Prostate gland (tissue), 2 donors: Measurements from ENCODE around the gene FAM169A. TPM values are rescaled to one million over a fixed set of nuclear protein-coding genes. Genes with fewer than 3 reads are reported as not detected.

Experiments
- DNase-seq: peaks from one replicate; pipeline ENCODE4 v3.0.0-alpha.2; 2019; ENCODE audit warnings: low spot score
- H3K27ac ChIP-seq, 2 donors: fragments of 200-600 bp; sonication (generic); 2 replicates each; pipeline ENCODE4 v1.5.1; 2017 to 2019
- H3K27me3 ChIP-seq: fragments of 200-600 bp; sonication (generic); replicated peaks from 2 replicates; pipeline ENCODE4 v1.5.1; 2019; ENCODE audit not compliant: insufficient read depth
- H3K36me3 ChIP-seq, 2 donors: fragments of 200-600 bp; sonication (generic); 1 replicate in 1 of 2; 2 replicates in 1 of 2; pipeline versions ENCODE4 v1.5.1 to v1.8.1; 2017 to 2019
- H3K4me1 ChIP-seq: fragments of 200-600 bp; sonication (generic); replicated peaks from 2 replicates; pipeline ENCODE4 v1.5.1; 2019
- H3K4me3 ChIP-seq, 2 donors: fragments of 200-600 bp; sonication (generic); 2 replicates each; pipeline ENCODE4 v1.5.1; 2017 to 2019
- H3K9me3 ChIP-seq: fragments of 200-600 bp; sonication (generic); 2 replicates; pipeline ENCODE4 v1.5.1; 2017
- POLR2A ChIP-seq: fragments of 450-650 bp; IDR thresholded peaks from one replicate; pipeline ENCODE4 v1.6.1; 2016; ENCODE audit warnings: antibody characterized with exemption, mild to moderate bottlenecking
- POLR2AphosphoS5 ChIP-seq: sonication (generic); formaldehyde crosslinking; IDR thresholded peaks from one replicate; pipeline ENCODE4 v1.6.1; 2017; ENCODE audit warnings: antibody characterized with exemption
- WGBS: methylation state at CpG from one replicate; pipeline ENCODE4 v1.1.5; 2018; 5-methylcytosine and 5-hydroxymethylcytosine counted together
- intact Hi-C: fragments of 100-400 bp; cut with DNase I; formaldehyde crosslinking; loops from one replicate; pipeline ENCODE4 v1.14.2; 2022
- total RNA-seq, 2 donors: library from RNA; depleted of rRNA; stranded (reverse); fragments of >200 nt; gene quantifications; one replicate each; pipeline ENCODE4 v1.1.0, GENCODE V29; 2016
- TF ChIP-seq, protein P1 (sequence below), 4 experiments: fragments of 200-600 bp in 2 of 4; fragments of 450-650 bp in 2 of 4; sonication (generic) in 2 of 4; IDR thresholded peaks; 1 replicate in 3 of 4; 2 replicates in 1 of 4; pipeline ENCODE4 v1.5.1; 2016 to 2019; ENCODE audit warnings: antibody characterized with exemption in 4 of 4, mild to moderate bottlenecking in 2 of 4, moderate library complexity in 2 of 4

FAM169A gene
- total RNA-seq, 2 donors from 2014 or later, result 16.6 to 57.9 TPM

DNA sequence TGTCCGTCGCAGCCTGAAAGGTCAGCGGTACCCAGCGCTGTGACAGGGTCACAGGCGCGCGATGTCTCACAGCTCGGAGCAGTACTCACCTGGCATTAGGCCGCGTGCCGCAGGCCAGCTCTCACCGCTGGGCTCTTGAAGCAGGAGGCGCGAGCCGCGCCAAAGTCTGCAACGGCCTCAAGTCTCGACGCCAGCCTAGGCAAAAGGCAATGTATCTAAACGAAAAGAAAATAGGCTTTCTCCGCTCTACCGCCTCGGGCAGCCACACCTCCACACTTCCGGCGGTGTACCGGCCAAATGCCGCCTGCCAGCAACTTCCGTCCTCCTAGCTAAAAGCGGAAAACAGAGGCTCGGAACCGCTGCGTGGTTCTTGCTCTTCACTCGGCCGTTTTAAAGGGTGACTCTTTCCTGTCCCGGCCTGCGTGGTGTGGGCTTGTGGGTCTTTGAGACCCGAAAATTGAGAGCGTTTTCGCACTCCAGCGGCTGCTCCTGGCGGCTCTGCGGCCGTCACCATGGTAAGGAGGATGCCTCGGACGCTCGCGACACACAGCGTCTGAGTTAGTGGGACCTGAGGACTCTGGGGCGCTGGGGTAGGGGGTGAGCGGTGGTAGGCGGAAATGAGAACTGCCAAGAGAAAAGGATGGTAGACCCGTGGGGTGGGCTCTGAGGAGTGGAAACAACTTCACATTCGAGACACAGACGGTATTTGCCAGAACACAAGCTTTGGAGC lies 99.2 kb downstream of the FAM169A start, which contains the start of the genes GFM2 and NSA2:
Gene GFM2 (minus strand): TSS at position 269 of the 730 bp plus-strand sequence. CDS start 3,375 bp downstream, outside the sequence.
Gene NSA2 (plus strand): TSS at position 401 of the 730 bp plus-strand sequence. CDS start 112 bp downstream, at position 513.
- H3K4me3 ChIP-seq, result peak within 1 kb of the TSS; percentile 87 to 94
- WGBS, result under 1% methylated on average over 53 of the region's 54 CpGs
- TF ChIP-seq POLR2A, result peak; percentile 12
- peak; percentile 92 for TF ChIP-seq POLR2AphosphoS5
- TF ChIP-seq, protein P1, sequence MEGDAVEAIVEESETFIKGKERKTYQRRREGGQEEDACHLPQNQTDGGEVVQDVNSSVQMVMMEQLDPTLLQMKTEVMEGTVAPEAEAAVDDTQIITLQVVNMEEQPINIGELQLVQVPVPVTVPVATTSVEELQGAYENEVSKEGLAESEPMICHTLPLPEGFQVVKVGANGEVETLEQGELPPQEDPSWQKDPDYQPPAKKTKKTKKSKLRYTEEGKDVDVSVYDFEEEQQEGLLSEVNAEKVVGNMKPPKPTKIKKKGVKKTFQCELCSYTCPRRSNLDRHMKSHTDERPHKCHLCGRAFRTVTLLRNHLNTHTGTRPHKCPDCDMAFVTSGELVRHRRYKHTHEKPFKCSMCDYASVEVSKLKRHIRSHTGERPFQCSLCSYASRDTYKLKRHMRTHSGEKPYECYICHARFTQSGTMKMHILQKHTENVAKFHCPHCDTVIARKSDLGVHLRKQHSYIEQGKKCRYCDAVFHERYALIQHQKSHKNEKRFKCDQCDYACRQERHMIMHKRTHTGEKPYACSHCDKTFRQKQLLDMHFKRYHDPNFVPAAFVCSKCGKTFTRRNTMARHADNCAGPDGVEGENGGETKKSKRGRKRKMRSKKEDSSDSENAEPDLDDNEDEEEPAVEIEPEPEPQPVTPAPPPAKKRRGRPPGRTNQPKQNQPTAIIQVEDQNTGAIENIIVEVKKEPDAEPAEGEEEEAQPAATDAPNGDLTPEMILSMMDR (IDR thresholded peaks at IDR 0.05), result peak in 1 of 4 experiments; percentile 12
- H3K27me3 ChIP-seq, result no peaks in the 10 kb centered on the region
- intact Hi-C loops, result loop anchor here (2.0 to 5.0 kb wide), 2 partner anchors 95 to 152 kb away; no protein-coding TSS in a partner anchor
- H3K9me3 ChIP-seq, result no peaks in the 10 kb centered on the region
- DNase-seq, result peak; percentile 90
- peak within 1 kb of the TSS; percentile 80 to 81 for H3K27ac ChIP-seq
- H3K36me3 ChIP-seq, result peaks cover 0 to 2% of the 10 kb centered on the region in 2 donors
- peaks cover 5% of the 10 kb centered on the region for H3K4me1 ChIP-seq

DNA sequence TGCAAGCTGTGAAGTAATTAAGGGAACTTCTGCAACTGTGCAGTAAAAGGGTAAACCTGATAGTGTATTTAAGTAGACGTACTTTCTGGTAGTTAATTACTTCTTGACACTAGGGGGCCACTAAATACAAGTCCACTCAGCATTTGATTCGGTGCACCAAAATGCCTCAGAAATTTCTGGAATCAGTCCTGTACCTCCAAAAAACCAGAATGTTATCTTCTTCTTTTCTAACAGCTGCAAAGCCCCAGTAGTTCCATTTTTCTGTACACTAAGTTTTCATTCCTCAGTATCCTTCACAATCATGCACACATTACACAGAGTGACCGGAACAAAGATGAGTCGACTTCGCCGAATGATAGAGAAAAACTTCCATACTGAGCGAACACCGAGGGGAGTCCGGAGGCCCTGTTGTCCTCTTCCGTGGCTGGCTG lies 99.8 kb downstream of the FAM169A start:
- peak; percentile 10 for DNase-seq
- Histone ChIP-seq H3K4me3 (peak overlapping the region; percentile 87 to 94), H3K9me3 (no peaks in the 10 kb centered on the region), H3K27ac (peak overlapping the region; percentile 80 to 81), H3K36me3 (peaks cover 0 to 2% of the 10 kb centered on the region in 2 donors), H3K27me3 (no peaks in the 10 kb centered on the region), H3K4me1 (peaks cover 5% of the 10 kb centered on the region)
- 0% methylated on average over 10 of the region's 10 CpGs for WGBS
- no peak for TF ChIP-seq POLR2AphosphoS5
- no peak for TF ChIP-seq POLR2A
- TF ChIP-seq, protein P1 (IDR thresholded peaks at IDR 0.05), result peak in 3 of 4 experiments; percentile 39 to 69 (median 49)
- intact Hi-C loops, result loop anchor here (2.0 to 5.0 kb wide), 2 partner anchors 94 to 152 kb away; no protein-coding TSS in a partner anchor

DNA sequence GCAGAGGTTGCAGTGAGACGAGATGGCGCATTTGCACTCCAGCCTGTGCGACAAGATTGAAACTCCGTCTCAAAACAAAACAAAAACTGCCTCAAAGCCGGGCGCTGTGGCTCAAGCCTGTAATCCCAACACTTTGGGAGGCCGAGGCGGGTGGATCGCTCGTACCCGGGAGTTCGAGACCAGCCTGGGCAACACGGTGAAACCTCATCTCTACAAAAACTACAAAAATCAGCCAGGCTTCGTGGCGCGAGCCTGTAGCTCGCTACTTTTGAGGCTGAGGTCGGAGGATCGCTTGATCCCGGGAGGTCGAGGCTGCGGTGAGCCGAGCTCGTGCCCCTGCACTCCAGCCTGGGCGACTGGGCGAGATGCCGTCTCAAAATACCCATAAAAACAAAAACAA lies 100.3 kb downstream of the FAM169A start:
- peaks cover 5% of the 10 kb centered on the region for H3K4me1 ChIP-seq
- H3K27ac ChIP-seq, result no peak overlapping the region
- DNase-seq, result no peak
- no peaks in the 10 kb centered on the region for H3K9me3 ChIP-seq
- peaks cover 0 to 2% of the 10 kb centered on the region in 2 donors for H3K36me3 ChIP-seq
- H3K4me3 ChIP-seq, result peak overlapping the region; percentile 87 to 94
- H3K27me3 ChIP-seq, result no peaks in the 10 kb centered on the region
- intact Hi-C loops, result loop anchor here (2.0 to 5.0 kb wide), 2 partner anchors 94 to 153 kb away; no protein-coding TSS in a partner anchor
- 59% methylated on average over 27 of the region's 27 CpGs for WGBS
- TF ChIP-seq POLR2AphosphoS5 (no peak), POLR2A (no peak)
- TF ChIP-seq, protein P1 (IDR thresholded peaks at IDR 0.05), result no peak

DNA sequence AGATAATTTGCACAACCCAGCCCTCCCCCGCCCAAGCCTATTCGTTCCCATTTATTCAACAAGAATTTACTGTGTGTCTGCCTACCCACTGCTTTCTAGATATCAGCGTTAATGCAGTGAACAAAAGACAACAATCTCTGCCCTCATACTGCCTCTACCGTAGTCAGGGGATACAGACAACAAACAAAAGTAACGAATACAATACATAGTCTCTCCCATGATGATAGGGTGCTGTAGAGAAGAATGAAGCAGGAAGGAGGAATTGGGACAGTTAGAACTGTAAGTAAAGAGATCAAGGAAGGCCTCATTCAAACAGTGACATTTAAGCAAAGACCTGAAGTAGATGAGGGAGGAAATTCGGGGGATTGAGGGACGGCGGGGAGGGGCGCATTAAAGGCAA lies 101.0 kb downstream of the FAM169A start:
- no peaks in the 10 kb centered on the region for H3K27me3 ChIP-seq
- H3K9me3 ChIP-seq, result no peaks in the 10 kb centered on the region
- no peak for TF ChIP-seq POLR2AphosphoS5
- TF ChIP-seq, protein P1 (IDR thresholded peaks at IDR 0.05), result no peak
- H3K4me3 ChIP-seq, result no peak overlapping the region
- no peak for DNase-seq
- 50% methylated on average over 9 of the region's 9 CpGs for whole genome bisulfite sequencing
- H3K36me3 ChIP-seq, result no peaks in the 10 kb centered on the region
- H3K27ac ChIP-seq, result no peak overlapping the region
- H3K4me1 ChIP-seq, result peaks cover 5% of the 10 kb centered on the region
- intact Hi-C loops, result loop anchor here (5.0 kb wide), 1 partner anchor 93 kb away; no protein-coding TSS in a partner anchor
